HG02970 (cell line): ENCODE measurements around the gene B4GALT3.

ENCODE experiments used
- ATAC-seq: cut with Tn5 transposase; IDR thresholded peaks from one replicate; pipeline ENCODE4 v1.9.1; 2021; ENCODE audit warnings: mild to moderate bottlenecking, moderate library complexity, moderate number of reproducible peaks; ENCODE audit not compliant: unreplicated experiment, low FRiP score

B4GALT3 gene

GRCh38 chr1:161131523-161132409, 45.5 kb downstream of the B4GALT3 start:
- ATAC-seq = no peak

- no peak for ATAC-seq
Observed at GRCh38 chr1:161130266-161130665, 47.0 kb downstream of the B4GALT3 start.

- no peak for ATAC-seq
Observed at GRCh38 chr1:161128591-161129420, 48.5 kb downstream of the B4GALT3 start.

- ATAC-seq = no peak
Observed at GRCh38 chr1:161127649-161128048, 49.7 kb downstream of the B4GALT3 start.

- no peak for ATAC-seq
Observed at GRCh38 chr1:161122967-161123366, 54.3 kb downstream of the B4GALT3 start.

- no peak for ATAC-seq
Observed at GRCh38 chr1:161121834-161122233, 55.5 kb downstream of the B4GALT3 start.
